HG02852 (cell line): ENCODE results near the gene CACNA1S.

Experiments
- ATAC-seq: cut with Tn5 transposase; IDR thresholded peaks from one replicate; pipeline ENCODE4 v1.9.1; 2021; ENCODE audit warnings: mild to moderate bottlenecking, moderate library complexity; ENCODE audit not compliant: unreplicated experiment

Gene CACNA1S

GRCh38 chr1:201066986-201067385, 45.2 kb downstream of the CACNA1S start:
- ATAC-seq: no peak

GRCh38 chr1:201065686-201066085, 46.5 kb downstream of the CACNA1S start:
- no peak for ATAC-seq

GRCh38 chr1:201064806-201065205, 47.4 kb downstream of the CACNA1S start:
- ATAC-seq: no peak

- no peak for ATAC-seq
Observed at GRCh38 chr1:201063145-201063544, 49.1 kb downstream of the CACNA1S start.

- ATAC-seq: no peak
Observed at GRCh38 chr1:201062511-201063091, 49.6 kb downstream of the CACNA1S start.

GRCh38 chr1:201061886-201062285, 50.3 kb downstream of the CACNA1S start:
- no peak for ATAC-seq

- ATAC-seq: no peak
Observed at GRCh38 chr1:201061049-201061448, 51.2 kb downstream of the CACNA1S start.

GRCh38 chr1:201060586-201060985, 51.6 kb downstream of the CACNA1S start:
- no peak for ATAC-seq

- no peak for ATAC-seq
Observed at GRCh38 chr1:201059871-201060555, 52.2 kb downstream of the CACNA1S start.

GRCh38 chr1:201059401-201059800, 52.8 kb downstream of the CACNA1S start:
- no peak for ATAC-seq

GRCh38 chr1:201054091-201054543, 58.1 kb downstream of the CACNA1S start:
- ATAC-seq: no peak

- no peak for ATAC-seq
Observed at GRCh38 chr1:201053155-201053860, 58.9 kb downstream of the CACNA1S start.

GRCh38 chr1:201051399-201051798, 60.8 kb downstream of the CACNA1S start:
- no peak for ATAC-seq

GRCh38 chr1:201050515-201051277, 61.5 kb downstream of the CACNA1S start:
- no peak for ATAC-seq

GRCh38 chr1:201049248-201049831, 62.9 kb downstream of the CACNA1S start:
- no peak for ATAC-seq

GRCh38 chr1:201048521-201048920, 63.7 kb downstream of the CACNA1S start:
- ATAC-seq: no peak

- no peak for ATAC-seq
Observed at GRCh38 chr1:201044119-201044518, 68.1 kb downstream of the CACNA1S start.

- ATAC-seq: peak; percentile 70
Observed at GRCh38 chr1:201042779-201043461, 69.3 kb downstream of the CACNA1S start.

GRCh38 chr1:201041011-201041410, 71.2 kb downstream of the CACNA1S start:
- no peak for ATAC-seq

GRCh38 chr1:201039876-201040275, 72.3 kb downstream of the CACNA1S start:
- no peak for ATAC-seq
